H9 (cell line): ENCODE data around the gene CRYBB1. TPM values are rescaled to one million over a fixed set of nuclear protein-coding genes. Genes with fewer than 3 reads are reported as not detected.

Experiments used
- DNase-seq: peaks from one replicate; pipeline ENCODE4 v3.0.0-alpha.2; 2017
- H2AFZ ChIP-seq: one replicate; pipeline ENCODE4 v1.6.1; 2013; ENCODE audit warnings: mild to moderate bottlenecking, low read length, control low read depth, moderate library complexity
- H2AK5ac ChIP-seq: 2 replicates; pipeline ENCODE4 v1.6.1; 2013; ENCODE audit warnings: low read length, control low read depth, mixed read lengths; ENCODE audit not compliant: insufficient read length
- H2BK120ac ChIP-seq: one replicate; pipeline ENCODE4 v1.6.1; 2013; ENCODE audit warnings: low read depth, mild to moderate bottlenecking, low read length, control low read depth, inconsistent platforms; ENCODE audit not compliant: poor library complexity, severe bottlenecking
- H2BK12ac ChIP-seq: 2 replicates; pipeline ENCODE4 v1.6.1; 2013; ENCODE audit warnings: low read length, control low read depth, mixed read lengths, low read depth; ENCODE audit not compliant: insufficient read length
- H2BK15ac ChIP-seq: 2 replicates; pipeline ENCODE4 v1.6.1; 2013; ENCODE audit warnings: low read depth, low read length, control low read depth
- H2BK20ac ChIP-seq: one replicate; pipeline ENCODE4 v1.6.1; 2013; ENCODE audit warnings: low read depth, mild to moderate bottlenecking, low read length, control low read depth, inconsistent platforms; ENCODE audit not compliant: poor library complexity, severe bottlenecking
- H2BK5ac ChIP-seq: 2 replicates; pipeline ENCODE4 v1.6.1; 2013; ENCODE audit warnings: low read length, control low read depth, mixed read lengths; ENCODE audit not compliant: insufficient read length
- H3K14ac ChIP-seq: 2 replicates; pipeline ENCODE4 v1.6.1; 2013; ENCODE audit warnings: low read length, control low read depth; ENCODE audit not compliant: insufficient read depth
- H3K18ac ChIP-seq: 2 replicates; pipeline ENCODE4 v1.6.1; 2013; ENCODE audit warnings: low read depth, mild to moderate bottlenecking, mixed read lengths, low read length, control low read depth; ENCODE audit not compliant: insufficient read length
- H3K23ac ChIP-seq: 2 replicates; pipeline ENCODE4 v1.6.1; 2013; ENCODE audit warnings: low read length, control low read depth, mixed read lengths, low read depth; ENCODE audit not compliant: insufficient read length
- H3K23me2 ChIP-seq: 2 replicates; pipeline ENCODE4 v1.6.1; 2013; ENCODE audit warnings: low read depth, mild to moderate bottlenecking, mixed read lengths, low read length, control low read depth; ENCODE audit not compliant: insufficient read length, poor library complexity, severe bottlenecking
- H3K27ac ChIP-seq: 2 replicates; pipeline ENCODE4 v1.5.1; 2013; ENCODE audit warnings: low read length, control low read depth, mixed read lengths, low read depth; ENCODE audit not compliant: insufficient read length
- H3K27me3 ChIP-seq: 2 replicates; pipeline ENCODE4 v1.6.1; 2013; ENCODE audit warnings: low read length, control low read depth, inconsistent platforms; ENCODE audit not compliant: insufficient read depth
- H3K4ac ChIP-seq: 2 replicates; pipeline ENCODE4 v1.6.1; 2013; ENCODE audit warnings: low read depth, mild to moderate bottlenecking, control low read depth, inconsistent platforms, low read length, moderate library complexity
- H3K4me1 ChIP-seq: 2 replicates; pipeline ENCODE4 v1.6.1; 2013; ENCODE audit warnings: low read length, control low read depth, inconsistent platforms; ENCODE audit not compliant: insufficient read depth
- H3K4me2 ChIP-seq: 2 replicates; pipeline ENCODE4 v1.6.1; 2013; ENCODE audit warnings: low read length, control low read depth, mixed read lengths; ENCODE audit not compliant: insufficient read length, insufficient read depth
- H3K56ac ChIP-seq: 2 replicates; pipeline ENCODE4 v1.6.1; 2013; ENCODE audit warnings: low read depth, mild to moderate bottlenecking, mixed read lengths, low read length, control low read depth; ENCODE audit not compliant: insufficient read length
- H3K79me1 ChIP-seq: 2 replicates; pipeline ENCODE4 v1.6.1; 2013; ENCODE audit warnings: low read depth, mild to moderate bottlenecking, moderate library complexity, low read length, control low read depth, inconsistent platforms; ENCODE audit not compliant: insufficient read depth, poor library complexity, severe bottlenecking
- H3K79me2 ChIP-seq: 2 replicates; pipeline ENCODE4 v1.6.1; 2013; ENCODE audit warnings: low read length, control low read depth, inconsistent platforms; ENCODE audit not compliant: insufficient read depth
- H3K9ac ChIP-seq: 2 replicates; pipeline ENCODE4 v1.6.1; 2013; ENCODE audit warnings: low read length, control low read depth, mixed read lengths; ENCODE audit not compliant: insufficient read length; ENCODE audit errors: extremely low read depth
- H3K9me3 ChIP-seq: one replicate; pipeline ENCODE4 v1.6.1; 2013; ENCODE audit warnings: low read depth, low read length, inconsistent platforms; ENCODE audit not compliant: control insufficient read depth
- H3T11ph ChIP-seq: one replicate; pipeline ENCODE4 v1.6.1; 2013; ENCODE audit warnings: mild to moderate bottlenecking, low read length, control low read depth, inconsistent platforms
- H4K20me1 ChIP-seq: one replicate; pipeline ENCODE4 v1.6.1; 2013; ENCODE audit not compliant: control insufficient read depth, insufficient read length, insufficient read depth
- H4K5ac ChIP-seq: 2 replicates; pipeline ENCODE4 v1.6.1; 2013; ENCODE audit warnings: low read depth, mild to moderate bottlenecking, mixed read lengths, low read length, control low read depth; ENCODE audit not compliant: insufficient read length
- H4K8ac ChIP-seq: replicated peaks from 2 replicates; pipeline ENCODE4 v1.6.1; 2013; ENCODE audit warnings: low read length, control low read depth, mixed read lengths, low read depth; ENCODE audit not compliant: insufficient read length
- H4K91ac ChIP-seq: 2 replicates; pipeline ENCODE4 v1.6.1; 2013; ENCODE audit warnings: low read depth, mild to moderate bottlenecking, moderate library complexity, mixed read lengths, low read length, control low read depth; ENCODE audit not compliant: insufficient read length
- H3K27ac Mint-ChIP-seq, 3 experiments: 2 replicates in 2 of 3; 3 replicates in 1 of 3; pipeline ENCODE4 v1.8.0; 2020 to 2021; ENCODE audit warnings: mixed read lengths in 3 of 3, mild to moderate bottlenecking in 1 of 3, moderate library complexity in 1 of 3
- H3K27me3 Mint-ChIP-seq: 2 replicates; pipeline ENCODE4 v1.8.0; 2021; ENCODE audit warnings: low read depth, mild to moderate bottlenecking, moderate library complexity, mixed read lengths
- H3K36me3 Mint-ChIP-seq, 3 experiments: 2 replicates in 2 of 3; 3 replicates in 1 of 3; pipeline ENCODE4 v1.8.0; 2020 to 2021; ENCODE audit warnings: low read depth in 3 of 3, mixed read lengths in 3 of 3; ENCODE audit not compliant: insufficient read depth in 1 of 3
- H3K4me1 Mint-ChIP-seq, 2 experiments: 2 replicates each; pipeline ENCODE4 v1.8.0; 2020; ENCODE audit warnings: mixed read lengths in 2 of 2
- H3K4me3 Mint-ChIP-seq, 2 experiments: 2 replicates in 1 of 2; 3 replicates in 1 of 2; pipeline ENCODE4 v1.8.0; 2020 to 2021; ENCODE audit warnings: mild to moderate bottlenecking in 2 of 2, mixed read lengths in 2 of 2, moderate library complexity in 1 of 2
- H3K9me3 Mint-ChIP-seq, 2 experiments: 2 replicates in 1 of 2; 3 replicates in 1 of 2; pipeline ENCODE4 v1.8.0; 2020; ENCODE audit warnings: mild to moderate bottlenecking in 2 of 2, mixed read lengths in 2 of 2, moderate library complexity in 1 of 2
- CTCF ChIP-seq: fragments of 200-600 bp; sonication (generic); conservative IDR thresholded peaks from 3 replicates; pipeline ENCODE4 v1.8.0; 2021; ENCODE audit warnings: antibody characterized with exemption, mild to moderate bottlenecking
- WGBS: extraction: QIAGEN DNeasy Blood & Tissue Kit; methylation state at CpG from one replicate; pipeline ENCODE4 v1.1.7; 2013; ENCODE audit warnings: missing lambda C conversion rate, low lambda C conversion rate, mixed read lengths; ENCODE audit not compliant: insufficient read length; ENCODE audit errors: extremely low coverage; 5-methylcytosine and 5-hydroxymethylcytosine counted together
- total RNA-seq: library from RNA; stranded (reverse); gene quantifications from 2 replicates; pipeline ENCODE4 v1.2.1, GENCODE V29; 2021

CRYBB1 gene
- total RNA-seq, 1 experiment from 2014 or later: 5.4 TPM

GRCh38 chr22:26586556-26587325 is 31.1 kb downstream of the CRYBB1 start:
- Histone ChIP-seq H3K18ac (no peak overlapping the region), H2AFZ (no peak overlapping the region), H4K8ac (no peak overlapping the region), H3K79me1 (peaks cover 2% of the 10 kb centered on the region), H2AK5ac (no peak overlapping the region), H3K79me2 (peaks cover 34% of the 10 kb centered on the region; the same call in 1 of the 2 replicates), H3K14ac (no peak overlapping the region; the same call in 1 of the 2 replicates), H3K23ac (no peak overlapping the region), H3K56ac (no peak overlapping the region), H3T11ph (no peak overlapping the region), H3K4me1 (peaks cover 3% of the 10 kb centered on the region; the same call in 1 of the 2 replicates), H2BK120ac (no peak overlapping the region), H4K5ac (no peak overlapping the region), H3K9me3 (no peaks in the 10 kb centered on the region), H2BK20ac (no peak overlapping the region), H3K23me2 (no peaks in the 10 kb centered on the region), H3K4me2 (no peak overlapping the region), H2BK15ac (no peak overlapping the region), H3K27me3 (no peaks in the 10 kb centered on the region), H4K20me1 (no peaks in the 10 kb centered on the region), H3K9ac (no peak overlapping the region), H2BK12ac (no peak overlapping the region), H3K4ac (no peak overlapping the region), H2BK5ac (no peak overlapping the region), H3K27ac (no peak overlapping the region), H4K91ac (no peak overlapping the region)
- no peak for TF ChIP-seq CTCF
- H3K4me3 Mint-ChIP-seq: peak overlapping the region in 1 of 2 experiments; percentile 53; a peak in 2 of 5 replicates
- no peaks in the 10 kb centered on the region for H3K27me3 Mint-ChIP-seq
- no CpG with 5 or more reads among the region's 11 CpGs for WGBS
- H3K9me3 Mint-ChIP-seq: peaks cover 0 to 3% of the 10 kb centered on the region in 2 experiments; a peak in 2 of 5 replicates
- DNase-seq: no peak
- peaks cover 21 to 30% (median 28%) of the 10 kb centered on the region in 3 experiments for H3K36me3 Mint-ChIP-seq
- peaks cover 43 to 58% of the 10 kb centered on the region in 2 experiments for H3K4me1 Mint-ChIP-seq
- peak overlapping the region in 2 of 3 experiments; percentile 85 to 87; a peak in 4 of 7 replicates for H3K27ac Mint-ChIP-seq
